ENCODE results near the gene ESR1.

Gene ESR1

GRCh38 chr6:151765444-151765886 is 42.0 kb upstream of the ESR1 start:
- no peak for DNase-seq (ENCODE audit: low spot score)
- peak; percentile 53 for TF ChIP-seq CTCF (IDR thresholded peaks at IDR 0.05)
- H3K27ac ChIP-seq: no peak overlapping the region
- no peak overlapping the region for H3K4me3 ChIP-seq

GRCh38 chr6:151772446-151772845 is 35.0 kb upstream of the ESR1 start:
- DNase-seq (ENCODE audit: low spot score): no peak
- no peak overlapping the region for H3K4me3 ChIP-seq
- no peak for TF ChIP-seq CTCF (IDR thresholded peaks at IDR 0.05)
- H3K27ac ChIP-seq: no peak overlapping the region

- TF ChIP-seq CTCF (IDR thresholded peaks at IDR 0.05): no peak
- no peak for DNase-seq (ENCODE audit: low spot score)
- H3K4me3 ChIP-seq: no peak overlapping the region
- no peak overlapping the region for H3K27ac ChIP-seq
Measured at GRCh38 chr6:151773382-151773781, 34.1 kb upstream of the ESR1 start.

- Histone ChIP-seq H3K27ac (no peak overlapping the region), H3K4me3 (no peak overlapping the region)
- TF ChIP-seq CTCF (IDR thresholded peaks at IDR 0.05): no peak
- DNase-seq (ENCODE audit: low spot score): no peak
Measured at GRCh38 chr6:151782560-151782959, 24.9 kb upstream of the ESR1 start.

GRCh38 chr6:151783692-151784091 is 23.8 kb upstream of the ESR1 start:
- no peak for TF ChIP-seq CTCF (IDR thresholded peaks at IDR 0.05)
- Histone ChIP-seq H3K27ac (no peak overlapping the region), H3K4me3 (no peak overlapping the region)
- DNase-seq (ENCODE audit: low spot score): no peak

GRCh38 chr6:151784441-151785214 is 22.9 kb upstream of the ESR1 start:
- no peak overlapping the region for H3K4me3 ChIP-seq
- no peak for DNase-seq (ENCODE audit: low spot score)
- TF ChIP-seq CTCF (IDR thresholded peaks at IDR 0.05): no peak
- H3K27ac ChIP-seq: no peak overlapping the region

- Histone ChIP-seq H3K4me3 (no peak overlapping the region), H3K27ac (peak overlapping the region; percentile 58 to 81)
- TF ChIP-seq CTCF (IDR thresholded peaks at IDR 0.05): no peak
- no peak for DNase-seq (ENCODE audit: low spot score)
Measured at GRCh38 chr6:151796842-151797530, 10.5 kb upstream of the ESR1 start.
